GM18505 (cell line): Measurements from ENCODE around the gene IFNGR2.
A peak's percentile ranks its signal among the peaks of the same experiment; 100 is the strongest.
"Not testable (repeated sequence)": the region's sequence is repeated elsewhere in the genome, so short reads cannot be mapped to it uniquely, and the experiment has no call there.

Source experiments
- ATAC-seq: cut with Tn5 transposase; IDR thresholded peaks from one replicate; pipeline ENCODE4 v1.9.1; 2021; ENCODE audit not compliant: unreplicated experiment
- POLR2A ChIP-seq: IDR thresholded peaks from 4 replicates; pipeline ENCODE4 v1.6.1; 2011; ENCODE audit warnings: borderline replicate concordance; ENCODE audit not compliant: insufficient read depth, insufficient read length; ENCODE audit errors: extremely low read depth

Gene IFNGR2

DNA sequence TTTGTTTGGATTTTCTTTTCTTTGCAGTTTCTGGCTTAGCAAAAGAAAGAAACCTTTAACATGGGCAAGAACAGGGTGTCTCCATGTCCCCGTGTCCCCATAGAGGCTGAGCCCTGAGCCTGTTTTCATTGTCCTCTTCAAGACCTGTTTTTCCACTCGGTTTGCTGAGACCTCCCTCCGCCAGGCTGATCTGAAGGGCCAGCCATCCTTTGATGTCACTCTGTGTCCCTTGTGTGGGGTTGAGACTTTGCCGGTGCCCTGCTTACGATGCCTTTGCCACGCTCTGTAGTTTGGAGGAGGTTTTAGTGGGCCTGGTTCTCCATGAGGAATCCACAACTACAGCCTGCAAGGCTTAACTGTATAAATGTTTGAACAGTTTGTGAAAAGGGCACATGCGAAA, 23.8 kb downstream of the IFNGR2 start:
- TF ChIP-seq POLR2A, result no peak
- ATAC-seq, result no peak

- ATAC-seq, result no peak
- TF ChIP-seq POLR2A, result no peak
These were observed 25.5 kb downstream of the IFNGR2 start for GRCh38 chr21:33428669-33429068.

- ATAC-seq, result no peak
- no peak for TF ChIP-seq POLR2A
These were observed 27.6 kb downstream of the IFNGR2 start for GRCh38 chr21:33430858-33431257.

DNA sequence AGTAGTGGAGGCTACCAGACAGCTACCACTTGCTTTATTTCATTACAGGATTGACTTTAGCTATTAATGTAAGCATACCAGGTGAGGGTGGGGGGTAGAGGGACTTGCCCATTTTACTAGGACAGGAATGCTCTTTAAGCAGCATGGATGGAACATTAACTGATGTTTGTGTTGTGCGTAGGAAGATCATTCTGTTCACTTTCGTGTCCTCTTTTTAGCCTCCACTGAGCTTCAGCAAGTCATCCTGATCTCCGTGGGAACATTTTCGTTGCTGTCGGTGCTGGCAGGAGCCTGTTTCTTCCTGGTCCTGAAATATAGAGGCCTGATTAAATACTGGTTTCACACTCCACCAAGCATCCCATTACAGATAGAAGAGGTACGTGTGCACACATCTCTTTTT, 29.3 kb downstream of the IFNGR2 start:
- no peak for TF ChIP-seq POLR2A
- no peak for ATAC-seq

DNA sequence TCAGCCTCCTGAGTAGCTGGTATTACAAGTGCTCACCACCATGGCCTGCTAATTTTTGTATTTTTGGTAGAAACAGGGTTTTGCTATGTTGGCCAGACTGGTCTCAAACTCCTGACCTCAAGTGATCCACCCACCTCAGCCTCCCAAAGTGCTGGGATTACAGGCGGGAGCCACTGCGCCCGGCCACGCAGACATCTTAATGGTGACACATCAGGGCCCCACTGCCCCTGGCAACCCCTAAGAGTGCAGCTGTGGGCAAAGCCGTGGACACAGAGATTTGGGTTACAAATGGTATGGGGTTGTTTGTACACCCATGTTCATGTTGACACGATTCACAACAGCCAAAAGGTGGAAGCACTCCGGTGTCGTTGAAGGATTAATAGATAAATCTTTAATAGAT, 29.8 kb downstream of the IFNGR2 start:
- no peak for ATAC-seq
- no peak for TF ChIP-seq POLR2A

- TF ChIP-seq POLR2A, result no peak
- ATAC-seq, result no peak
These were observed 30.4 kb downstream of the IFNGR2 start for GRCh38 chr21:33433425-33434114.

GRCh38 chr21:33434770-33435360, 31.7 kb downstream of the IFNGR2 start:
- ATAC-seq, result peak; percentile 94
- TF ChIP-seq POLR2A, result no peak

DNA sequence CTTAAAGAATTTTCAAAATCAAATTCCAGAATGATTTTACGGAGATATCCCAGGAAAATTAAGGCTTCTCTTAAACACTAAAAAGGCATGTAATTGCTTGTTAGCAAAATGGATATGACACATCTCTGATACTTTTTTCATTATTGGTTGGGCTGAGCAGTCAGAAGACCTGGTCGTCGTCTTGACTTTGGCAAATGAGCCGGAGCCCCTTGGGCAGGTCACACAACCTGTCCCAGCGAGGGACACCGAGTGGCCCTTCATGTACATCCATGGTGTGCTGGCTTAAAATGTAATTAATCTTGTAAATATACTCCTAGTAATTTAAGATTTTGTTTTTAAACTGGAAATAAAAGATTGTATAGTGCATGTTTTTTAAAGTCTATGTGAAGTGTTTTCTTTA, 33.9 kb downstream of the IFNGR2 start:
- TF ChIP-seq POLR2A, result no peak
- no peak for ATAC-seq

DNA sequence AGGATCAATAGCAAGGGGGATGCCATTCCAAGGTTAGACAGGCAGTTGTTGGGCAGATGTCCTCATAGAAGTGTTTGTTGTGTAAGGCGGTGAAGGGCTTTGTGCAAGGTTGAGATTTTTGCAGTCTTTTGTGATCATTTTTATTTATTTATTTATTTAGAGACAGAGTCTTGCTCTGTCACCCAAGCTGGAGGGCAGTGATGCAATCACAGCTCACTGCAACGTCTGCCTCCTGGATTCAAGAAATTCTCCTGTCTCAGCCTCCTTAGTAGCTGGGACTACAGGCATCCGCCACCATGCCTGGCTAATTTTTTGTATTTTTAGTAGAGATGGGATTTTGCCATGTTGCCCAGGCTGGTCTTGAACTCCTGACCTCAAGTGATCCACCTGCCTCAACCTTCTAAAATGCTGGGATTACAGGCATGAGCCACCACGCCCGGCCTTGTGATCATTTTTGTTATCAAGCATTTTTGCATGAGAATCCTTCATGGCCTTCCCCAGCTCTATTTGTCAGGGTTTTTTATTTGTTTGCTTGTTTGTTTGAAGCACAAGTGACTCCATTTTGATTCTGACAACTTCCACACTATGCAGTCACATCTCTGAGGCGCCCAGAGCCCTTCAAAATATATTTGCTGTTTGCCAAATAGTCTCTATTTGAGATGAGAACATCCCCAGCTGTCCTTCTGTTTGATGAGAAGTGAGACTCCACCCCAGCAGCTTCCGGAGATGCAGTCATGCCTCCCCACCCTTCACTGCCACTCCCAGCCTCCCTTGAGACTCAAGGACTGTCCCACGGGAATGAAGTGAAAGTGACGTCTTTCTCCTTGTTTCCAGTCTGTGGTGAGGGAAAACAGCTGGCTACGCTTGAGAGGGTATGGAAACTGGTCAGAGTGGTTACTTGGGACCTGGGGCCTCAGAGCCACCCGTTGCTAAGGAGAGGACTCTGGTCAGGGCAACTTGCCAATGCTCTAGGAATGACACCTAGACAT, 38.6 kb downstream of the IFNGR2 start:
- ATAC-seq, result peak; percentile 59
- no peak for TF ChIP-seq POLR2A

DNA sequence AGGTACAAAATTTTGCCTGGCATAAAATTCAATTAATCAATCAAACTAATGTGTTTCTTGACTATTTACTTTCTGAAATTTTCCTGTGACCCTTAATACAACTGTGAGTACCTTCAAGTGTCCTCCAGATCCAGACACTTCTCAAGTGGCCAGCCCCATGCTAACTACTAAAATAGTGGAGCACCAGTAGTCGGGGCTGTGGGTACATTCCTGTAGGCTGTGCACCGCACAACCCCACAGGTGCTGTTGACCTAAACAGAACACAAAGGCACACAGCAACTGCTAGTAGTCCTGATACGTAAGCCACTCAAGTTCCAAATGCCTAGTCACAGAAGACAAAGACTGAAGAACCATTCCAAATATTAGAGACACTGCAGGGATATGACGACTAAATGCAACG, 40.0 kb downstream of the IFNGR2 start:
- no peak for TF ChIP-seq POLR2A
- no peak for ATAC-seq

GRCh38 chr21:33444499-33444898, 41.3 kb downstream of the IFNGR2 start:
- ATAC-seq, result no peak
- TF ChIP-seq POLR2A, result no peak

- ATAC-seq, result not testable (repeated sequence)
These were observed 43.4 kb downstream of the IFNGR2 start for GRCh38 chr21:33446620-33447019.

DNA sequence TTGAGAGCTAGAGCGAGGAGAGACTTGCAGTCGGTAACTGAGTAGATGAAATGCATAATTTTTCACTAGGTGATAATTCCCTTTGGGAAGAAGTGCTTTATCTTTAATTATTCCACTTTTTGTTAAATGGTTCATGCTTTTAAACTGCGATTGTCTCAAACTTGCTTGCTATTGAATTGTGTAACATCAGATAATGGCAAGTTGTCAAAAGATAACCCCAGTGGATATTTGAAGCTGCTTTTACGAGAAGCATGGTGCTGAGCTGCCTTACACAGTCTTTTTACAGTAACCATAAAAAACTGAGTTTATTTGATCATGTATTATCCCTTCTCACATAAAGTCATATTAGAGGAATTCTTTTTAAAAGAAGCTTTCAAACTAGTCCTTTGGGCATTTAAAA, 46.4 kb downstream of the IFNGR2 start:
- no peak for TF ChIP-seq POLR2A
- ATAC-seq, result no peak
